Natural killer cell (primary cell): ENCODE data around the gene SLC17A9. TPM values are rescaled to one million over a fixed set of nuclear protein-coding genes. Genes with fewer than 3 reads are reported as not detected.

ENCODE experiments used
- ATAC-seq, 3 donors: fragments of 150-1000 bp in 2 of 3; fragments of 200-7000 bp in 1 of 3; cut with Tn5 transposase; 1 replicate in 1 of 3; 2 replicates in 2 of 3; pipeline ENCODE4 v1.10.0; 2021; ENCODE audit warnings: mild to moderate bottlenecking in 2 of 3, moderate library complexity in 2 of 3
- DNase-seq, 2 donors: peaks; one replicate each; pipeline versions ENCODE4 v3.0.0 to v3.0.0-alpha.2; 2013 to 2021; ENCODE audit warnings: mixed read lengths in 1 of 2
- H3K27ac ChIP-seq: one replicate; pipeline ENCODE4 v1.5.1; 2013; ENCODE audit warnings: mild to moderate bottlenecking, low read length
- H3K27me3 ChIP-seq: one replicate; pipeline ENCODE4 v1.6.1; 2013; ENCODE audit warnings: low read length; ENCODE audit not compliant: control insufficient read depth, insufficient read depth
- H3K36me3 ChIP-seq: one replicate; pipeline ENCODE4 v1.6.1; 2013; ENCODE audit warnings: low read length; ENCODE audit not compliant: control insufficient read depth, insufficient read depth
- H3K4me1 ChIP-seq: one replicate; pipeline ENCODE4 v1.6.1; 2013; ENCODE audit warnings: low read length; ENCODE audit not compliant: control insufficient read depth, insufficient read depth
- H3K4me3 ChIP-seq: one replicate; pipeline ENCODE4 v1.5.1; 2013; ENCODE audit warnings: low read length
- H3K9me3 ChIP-seq: one replicate; pipeline ENCODE4 v1.6.1; 2013; ENCODE audit warnings: low read length; ENCODE audit not compliant: control insufficient read depth, insufficient read depth
- H3K27ac Mint-ChIP-seq, 2 donors: one replicate each; pipeline ENCODE4 v1.8.0; 2022; ENCODE audit warnings: mild to moderate bottlenecking in 2 of 2, mixed read lengths in 2 of 2, moderate library complexity in 1 of 2
- H3K27me3 Mint-ChIP-seq, 2 donors: one replicate each; pipeline ENCODE4 v1.8.0; 2022; ENCODE audit warnings: low read depth in 2 of 2, mixed read lengths in 2 of 2
- H3K36me3 Mint-ChIP-seq: one replicate; pipeline ENCODE4 v1.8.0; 2022; ENCODE audit warnings: mixed read lengths
- H3K4me1 Mint-ChIP-seq, 2 donors: one replicate each; pipeline ENCODE4 v1.8.0; 2022; ENCODE audit warnings: mixed read lengths in 2 of 2
- H3K4me3 Mint-ChIP-seq: one replicate; pipeline ENCODE4 v1.8.0; 2022; ENCODE audit warnings: mild to moderate bottlenecking, moderate library complexity, mixed read lengths
- H3K9me3 Mint-ChIP-seq, 2 donors: one replicate each; pipeline ENCODE4 v1.8.0; 2022; ENCODE audit warnings: mixed read lengths in 2 of 2
- CTCF ChIP-seq: fragments of 200-600 bp; IDR thresholded peaks from one replicate; pipeline ENCODE4 v1.8.0; 2022; ENCODE audit warnings: antibody characterized with exemption
- whole genome bisulfite sequencing: methylation state at CpG from one replicate; pipeline ENCODE4 v1.1.7; 2013; ENCODE audit warnings: missing lambda C conversion rate; ENCODE audit not compliant: insufficient coverage; 5-methylcytosine and 5-hydroxymethylcytosine counted together
- intact Hi-C: fragments of 100-400 bp; cut with micrococcal nuclease; formaldehyde crosslinking; loops from one replicate; pipeline ENCODE4 v1.14.2; 2022
- total RNA-seq, 4 donors: library from RNA; stranded (reverse); fragments of 120-200 nt in 1 of 4; gene quantifications; one replicate each; pipeline versions ENCODE4 v1.2.3 to v1.2.4, GENCODE V29; 2013 to 2022

SLC17A9 gene
- total RNA-seq, 3 donors from 2014 or later (not counting 1 experiment from before 2014, with no cell fraction given) = 22.3 to 24.0 (median 23.8) TPM

GRCh38 chr20:62998449-62998848 lies 45.9 kb downstream of the SLC17A9 start:
- no peaks in the 10 kb centered on the region for H3K9me3 Mint-ChIP-seq
- Histone ChIP-seq H3K27me3 (peaks cover 9% of the 10 kb centered on the region), H3K4me3 (no peak overlapping the region), H3K9me3 (no peaks in the 10 kb centered on the region), H3K36me3 (no peaks in the 10 kb centered on the region), H3K27ac (no peak overlapping the region), H3K4me1 (peaks cover 11% of the 10 kb centered on the region)
- H3K4me1 Mint-ChIP-seq = peaks cover 6 to 8% of the 10 kb centered on the region in 2 donors
- peaks cover 45 to 48% of the 10 kb centered on the region in 2 donors for H3K27me3 Mint-ChIP-seq
- ATAC-seq (peak in 1 of 3 donors; percentile 42), DNase-seq (no peak)
- no peaks in the 10 kb centered on the region for H3K36me3 Mint-ChIP-seq
- TF ChIP-seq CTCF = no peak
- intact Hi-C loops = no loop called here
- H3K27ac Mint-ChIP-seq = no peak overlapping the region
- WGBS = 73% methylated on average over 5 of the region's 5 CpGs
- H3K4me3 Mint-ChIP-seq = no peak overlapping the region

GRCh38 chr20:62999580-62999979 lies 47.1 kb downstream of the SLC17A9 start:
- H3K36me3 ChIP-seq = no peaks in the 10 kb centered on the region
- no peak overlapping the region for H3K4me3 ChIP-seq
- H3K9me3 ChIP-seq = no peaks in the 10 kb centered on the region
- no peak overlapping the region for H3K27ac ChIP-seq
- Mint-ChIP-seq H3K4me3 (no peak overlapping the region), H3K27me3 (peaks cover 49 to 53% of the 10 kb centered on the region in 2 donors), H3K9me3 (no peaks in the 10 kb centered on the region), H3K4me1 (peaks cover 6 to 12% of the 10 kb centered on the region in 2 donors), H3K27ac (peak overlapping the region in 1 of 2 donors; percentile 69), H3K36me3 (no peaks in the 10 kb centered on the region)
- no peak for TF ChIP-seq CTCF
- WGBS = 28% methylated on average over 16 of the region's 16 CpGs
- H3K27me3 ChIP-seq = peaks cover 16% of the 10 kb centered on the region
- intact Hi-C loops = no loop called here
- no peak for DNase-seq
- H3K4me1 ChIP-seq = peaks cover 12% of the 10 kb centered on the region
- ATAC-seq = peak in 2 of 3 donors; percentile 50 to 68

- H3K27me3 ChIP-seq = peaks cover 18% of the 10 kb centered on the region
- intact Hi-C loops = no loop called here
- no peak for TF ChIP-seq CTCF
- ATAC-seq (no peak), DNase-seq (no peak)
- no peak overlapping the region for H3K27ac ChIP-seq
- peaks cover 6 to 12% of the 10 kb centered on the region in 2 donors for H3K4me1 Mint-ChIP-seq
- H3K4me3 ChIP-seq = no peak overlapping the region
- 91% methylated on average over 14 of the region's 14 CpGs for WGBS
- H3K27me3 Mint-ChIP-seq = peaks cover 50 to 54% of the 10 kb centered on the region in 2 donors
- H3K36me3 Mint-ChIP-seq = no peaks in the 10 kb centered on the region
- H3K36me3 ChIP-seq = no peaks in the 10 kb centered on the region
- no peak overlapping the region for H3K4me3 Mint-ChIP-seq
- no peaks in the 10 kb centered on the region for H3K9me3 Mint-ChIP-seq
- peak overlapping the region in 1 of 2 donors; percentile 69 for H3K27ac Mint-ChIP-seq
- no peaks in the 10 kb centered on the region for H3K9me3 ChIP-seq
- H3K4me1 ChIP-seq = peaks cover 16% of the 10 kb centered on the region
Observed at GRCh38 chr20:63000036-63000435, 47.5 kb downstream of the SLC17A9 start.

GRCh38 chr20:63000958-63001357 lies 48.4 kb downstream of the SLC17A9 start:
- Histone ChIP-seq H3K4me3 (no peak overlapping the region), H3K27me3 (peaks cover 27% of the 10 kb centered on the region), H3K4me1 (peaks cover 22% of the 10 kb centered on the region), H3K9me3 (no peaks in the 10 kb centered on the region), H3K27ac (no peak overlapping the region), H3K36me3 (no peaks in the 10 kb centered on the region)
- peaks cover 50 to 54% of the 10 kb centered on the region in 2 donors for H3K27me3 Mint-ChIP-seq
- H3K4me3 Mint-ChIP-seq = no peak overlapping the region
- H3K36me3 Mint-ChIP-seq = no peaks in the 10 kb centered on the region
- H3K4me1 Mint-ChIP-seq = peaks cover 10 to 12% of the 10 kb centered on the region in 2 donors
- ATAC-seq (no peak), DNase-seq (no peak)
- TF ChIP-seq CTCF = no peak
- H3K27ac Mint-ChIP-seq = no peak overlapping the region
- intact Hi-C loops = no loop called here
- 86% methylated on average over 11 of the region's 11 CpGs for WGBS
- no peaks in the 10 kb centered on the region for H3K9me3 Mint-ChIP-seq
